ENCODE measurements around the gene ADAM33. TPM values are rescaled to one million over a fixed set of nuclear protein-coding genes. Genes with fewer than 3 reads are reported as not detected.

ADAM33 gene
- total RNA-seq, 1 experiment from 2014 or later, result 0.11 TPM

GRCh38 chr20:3663858-3664257, 18.0 kb downstream of the ADAM33 start:
- Histone ChIP-seq H2AFZ (ENCODE audit: low read length) (no peak overlapping the region), H3K79me2 (ENCODE audit: low read length) (no peaks in the 10 kb centered on the region), H4K20me1 (ENCODE audit: low read length) (no peaks in the 10 kb centered on the region), H3K9me3 (ENCODE audit: low read length) (no peaks in the 10 kb centered on the region), H3K27ac (ENCODE audit: low read length) (no peak overlapping the region), H3F3A (ENCODE audit: low read length, unreplicated experiment) (no peaks in the 10 kb centered on the region), H3K9me2 (replicated peaks; ENCODE audit: low read length) (no peaks in the 10 kb centered on the region), H3K4me1 (ENCODE audit: insufficient read depth, low read length) (no peaks in the 10 kb centered on the region), H3K9ac (ENCODE audit: low read length) (no peak overlapping the region), H3K36me3 (ENCODE audit: low read depth, low read length) (no peaks in the 10 kb centered on the region), H3K4me3 (ENCODE audit: low read length) (no peak overlapping the region), H3K4me2 (ENCODE audit: low read length) (no peak overlapping the region), H3K27me3 (ENCODE audit: low read length) (peaks cover 18% of the 10 kb centered on the region)
- CTCF ChIA-PET, result no interaction called here
- intact Hi-C loops (cut with micrococcal nuclease), result no loop called here
- no TSS peak for BruUV-seq (replicated peaks)
- TF ChIP-seq CTCF (conservative IDR thresholded peaks at IDR 0.05; ENCODE audit: low read depth, low read length), result no peak
- no peak for TF ChIP-seq EZH2 (IDR thresholded peaks at IDR 0.05; ENCODE audit: low read length, unreplicated experiment)
- no peak for TF ChIP-seq EZH2phosphoT487 (IDR thresholded peaks at IDR 0.05; ENCODE audit: borderline replicate concordance, low read length)
- ATAC-seq, result no peak
- no peak for DNase-seq
- POLR2A ChIA-PET (ENCODE audit: unreplicated experiment), result no interaction called here

GRCh38 chr20:3663031-3663701, 18.6 kb downstream of the ADAM33 start, which contains the start of gene GFRA4:
GFRA4 (minus strand) TSS chr20:3663399; CDS start chr20:3663399, 0 bp downstream.
- Histone ChIP-seq H3K4me2 (ENCODE audit: low read length) (no peak within 1 kb of the TSS), H3K27me3 (ENCODE audit: low read length) (peaks cover 18% of the 10 kb centered on the region), H3K9ac (ENCODE audit: low read length) (no peak within 1 kb of the TSS), H4K20me1 (ENCODE audit: low read length) (no peaks in the 10 kb centered on the region), H3K4me3 (ENCODE audit: low read length) (no peak within 1 kb of the TSS), H3K27ac (ENCODE audit: low read length) (no peak within 1 kb of the TSS), H3K4me1 (ENCODE audit: insufficient read depth, low read length) (no peaks in the 10 kb centered on the region), H2AFZ (ENCODE audit: low read length) (no peak within 1 kb of the TSS), H3K9me2 (replicated peaks; ENCODE audit: low read length) (no peaks in the 10 kb centered on the region), H3F3A (ENCODE audit: low read length, unreplicated experiment) (no peaks in the 10 kb centered on the region), H3K36me3 (ENCODE audit: low read depth, low read length) (no peaks in the 10 kb centered on the region), H3K79me2 (ENCODE audit: low read length) (no peaks in the 10 kb centered on the region), H3K9me3 (ENCODE audit: low read length) (no peaks in the 10 kb centered on the region)
- CTCF ChIA-PET, result no interaction called here
- POLR2A ChIA-PET (ENCODE audit: unreplicated experiment), result no interaction called here
- ATAC-seq (no peak), DNase-seq (no peak)
- intact Hi-C loops (cut with micrococcal nuclease), result no loop called here
- BruUV-seq (replicated peaks), result no TSS peak
- no peak for TF ChIP-seq EZH2phosphoT487 (IDR thresholded peaks at IDR 0.05; ENCODE audit: borderline replicate concordance, low read length)

GRCh38 chr20:3661814-3662665, 19.8 kb downstream of the ADAM33 start:
- Histone ChIP-seq H3K36me3 (ENCODE audit: low read depth, low read length) (no peaks in the 10 kb centered on the region), H3K4me3 (ENCODE audit: low read length) (no peak overlapping the region), H2AFZ (ENCODE audit: low read length) (no peak overlapping the region), H3K9me2 (replicated peaks; ENCODE audit: low read length) (no peaks in the 10 kb centered on the region), H3K27me3 (ENCODE audit: low read length) (peaks cover 18% of the 10 kb centered on the region), H3K4me1 (ENCODE audit: insufficient read depth, low read length) (peaks cover 3% of the 10 kb centered on the region; the same call in 1 of the 2 replicates), H3K79me2 (ENCODE audit: low read length) (no peaks in the 10 kb centered on the region), H3K27ac (ENCODE audit: low read length) (no peak overlapping the region), H3K4me2 (ENCODE audit: low read length) (no peak overlapping the region), H4K20me1 (ENCODE audit: low read length) (no peaks in the 10 kb centered on the region), H3K9ac (ENCODE audit: low read length) (no peak overlapping the region), H3F3A (ENCODE audit: low read length, unreplicated experiment) (no peaks in the 10 kb centered on the region), H3K9me3 (ENCODE audit: low read length) (no peaks in the 10 kb centered on the region)
- ATAC-seq (no peak), DNase-seq (no peak)
- BruUV-seq (replicated peaks), result no TSS peak
- CTCF ChIA-PET, result no interaction called here
- TF ChIP-seq CTCF (conservative IDR thresholded peaks at IDR 0.05; ENCODE audit: low read depth, low read length) (no peak), EZH2 (IDR thresholded peaks at IDR 0.05; ENCODE audit: low read length, unreplicated experiment) (no peak), EZH2phosphoT487 (IDR thresholded peaks at IDR 0.05; ENCODE audit: borderline replicate concordance, low read length) (no peak)
- POLR2A ChIA-PET (ENCODE audit: unreplicated experiment), result no interaction called here
- intact Hi-C loops (cut with micrococcal nuclease), result no loop called here

Measured in PC-3 (cell line).